ENCODE measurements around the gene SAP30BP.

DNA sequence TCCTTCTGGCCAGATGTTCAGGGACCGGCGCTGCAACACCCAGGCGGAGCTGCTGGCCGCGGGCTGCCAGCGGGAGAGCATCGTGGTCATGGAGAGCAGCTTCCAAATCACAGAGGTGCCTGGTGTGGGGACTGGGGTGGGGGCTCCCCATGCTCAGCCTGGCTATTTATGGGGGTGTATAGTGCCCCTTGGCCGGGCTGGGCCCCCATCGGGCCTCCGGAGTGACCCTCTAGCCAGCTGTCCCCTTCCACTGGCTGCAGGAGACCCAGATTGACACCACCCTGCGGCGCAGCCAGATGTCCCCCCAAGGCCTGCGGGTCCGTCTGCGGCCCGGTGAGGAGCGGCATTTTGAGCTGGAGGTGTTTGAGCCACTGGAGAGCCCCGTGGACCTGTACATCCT is 60.3 kb downstream of the SAP30BP start:
- TF ChIP-seq, protein P1, sequence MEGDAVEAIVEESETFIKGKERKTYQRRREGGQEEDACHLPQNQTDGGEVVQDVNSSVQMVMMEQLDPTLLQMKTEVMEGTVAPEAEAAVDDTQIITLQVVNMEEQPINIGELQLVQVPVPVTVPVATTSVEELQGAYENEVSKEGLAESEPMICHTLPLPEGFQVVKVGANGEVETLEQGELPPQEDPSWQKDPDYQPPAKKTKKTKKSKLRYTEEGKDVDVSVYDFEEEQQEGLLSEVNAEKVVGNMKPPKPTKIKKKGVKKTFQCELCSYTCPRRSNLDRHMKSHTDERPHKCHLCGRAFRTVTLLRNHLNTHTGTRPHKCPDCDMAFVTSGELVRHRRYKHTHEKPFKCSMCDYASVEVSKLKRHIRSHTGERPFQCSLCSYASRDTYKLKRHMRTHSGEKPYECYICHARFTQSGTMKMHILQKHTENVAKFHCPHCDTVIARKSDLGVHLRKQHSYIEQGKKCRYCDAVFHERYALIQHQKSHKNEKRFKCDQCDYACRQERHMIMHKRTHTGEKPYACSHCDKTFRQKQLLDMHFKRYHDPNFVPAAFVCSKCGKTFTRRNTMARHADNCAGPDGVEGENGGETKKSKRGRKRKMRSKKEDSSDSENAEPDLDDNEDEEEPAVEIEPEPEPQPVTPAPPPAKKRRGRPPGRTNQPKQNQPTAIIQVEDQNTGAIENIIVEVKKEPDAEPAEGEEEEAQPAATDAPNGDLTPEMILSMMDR (IDR thresholded peaks at IDR 0.05), result no peak
- TF ChIP-seq POLR2A (IDR thresholded peaks at IDR 0.05), result no peak

All from Peyer's patch (tissue), 4 donors.